Hematopoietic multipotent progenitor cell (in vitro differentiated cells): ENCODE measurements around the gene CXCL16. TPM values are rescaled to one million over a fixed set of nuclear protein-coding genes. Genes with fewer than 3 reads are reported as not detected.

Experiments
- DNase-seq, 3 donors: peaks; one replicate each; pipeline ENCODE4 v3.0.0-alpha.2; 2011 to 2015; ENCODE audit warnings: low read depth in 2 of 3, low spot score in 2 of 3
- total RNA-seq: library from RNA; depleted of rRNA; stranded (reverse); fragments of >200 nt; gene quantifications from one replicate; pipeline ENCODE4 v1.2.3, GENCODE V29; 2012

CXCL16 gene, protein sequence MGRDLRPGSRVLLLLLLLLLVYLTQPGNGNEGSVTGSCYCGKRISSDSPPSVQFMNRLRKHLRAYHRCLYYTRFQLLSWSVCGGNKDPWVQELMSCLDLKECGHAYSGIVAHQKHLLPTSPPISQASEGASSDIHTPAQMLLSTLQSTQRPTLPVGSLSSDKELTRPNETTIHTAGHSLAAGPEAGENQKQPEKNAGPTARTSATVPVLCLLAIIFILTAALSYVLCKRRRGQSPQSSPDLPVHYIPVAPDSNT
- total RNA-seq, result 0.27 TPM

DNA sequence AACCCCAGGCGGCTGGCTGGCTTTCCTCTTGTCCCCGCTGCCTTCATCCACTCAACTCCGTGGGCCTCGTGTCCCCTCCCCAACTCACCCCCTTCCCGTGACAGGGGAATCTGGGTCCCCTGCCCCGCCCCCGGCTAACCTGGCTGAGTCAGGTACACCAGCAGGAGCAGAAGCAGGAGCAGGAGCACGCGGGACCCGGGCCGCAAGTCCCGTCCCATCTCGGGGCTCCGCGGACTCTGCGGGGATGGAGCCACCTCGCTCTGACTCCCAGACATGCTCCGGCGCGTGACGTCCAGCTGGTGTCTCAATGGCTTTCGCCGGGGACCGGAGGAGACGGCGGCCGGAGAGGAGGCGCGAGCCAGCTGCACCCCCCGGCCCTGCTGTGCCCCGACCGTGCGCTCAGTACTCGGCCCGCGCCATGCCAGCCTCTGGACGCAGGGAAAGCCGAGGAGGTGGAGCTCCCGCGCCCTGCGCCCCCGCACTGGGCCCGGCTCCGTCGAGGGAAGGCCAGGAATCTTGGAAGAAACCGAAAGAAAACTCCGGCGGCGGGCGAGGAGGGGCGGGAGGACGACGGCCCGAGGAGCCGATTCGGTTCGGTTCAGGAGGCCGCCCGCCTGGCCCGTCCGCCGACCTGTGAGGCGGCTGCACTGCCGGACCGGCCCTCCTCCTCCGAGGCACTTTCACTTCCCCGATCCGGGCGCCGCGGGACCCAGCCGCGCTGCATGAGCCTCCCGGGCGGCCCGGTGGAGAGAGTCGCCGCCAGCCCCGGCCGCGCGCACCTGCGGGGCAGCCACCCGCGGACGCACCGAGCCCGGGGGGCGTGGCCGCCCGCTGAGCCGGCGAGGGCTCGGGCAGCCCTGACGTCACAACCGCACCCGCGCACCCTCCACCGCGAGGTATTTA is at the start of gene CXCL16, which contains the start of gene ZMYND15:
TSS of gene CXCL16 (minus strand) at position 807 of the 903 bp plus-strand sequence. CDS start at position 218, 589 bp downstream.
TSS of gene ZMYND15 (plus strand) at position 712 of the 903 bp plus-strand sequence. CDS start 716 bp downstream, outside the sequence.
- DNase-seq, result peak in 2 of 3 donors; percentile 36 to 37

- no peak for DNase-seq
These were observed 49.3 kb upstream of the CXCL16 start, which contains the start of gene GLTPD2 for GRCh38 chr17:4788807-4789700. GLTPD2 (plus strand) TSS chr17:4788964; CDS start chr17:4789012, 48 bp downstream.

GRCh38 chr17:4788159-4788806 is 48.6 kb upstream of the CXCL16 start:
- no peak for DNase-seq

DNA sequence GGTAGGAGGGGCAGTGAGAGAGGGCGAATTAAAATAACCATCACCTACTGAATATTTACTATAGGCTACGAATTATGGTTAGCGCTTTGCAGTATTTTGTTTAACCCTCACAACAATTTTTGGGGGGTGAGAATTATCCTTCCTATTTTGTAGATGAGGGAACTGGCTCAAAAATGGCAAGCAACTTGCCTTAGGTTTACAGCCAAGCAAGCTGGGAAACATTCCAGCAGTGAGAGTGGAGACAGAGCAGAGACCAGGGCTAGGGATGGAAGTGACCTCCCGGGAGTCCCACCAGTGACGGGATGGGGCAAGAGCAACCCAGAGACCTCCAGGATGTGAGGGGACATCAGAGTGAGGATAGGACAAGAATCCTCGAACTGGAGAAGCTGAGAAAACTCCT is 46.8 kb upstream of the CXCL16 start:
- DNase-seq, result no peak

DNA sequence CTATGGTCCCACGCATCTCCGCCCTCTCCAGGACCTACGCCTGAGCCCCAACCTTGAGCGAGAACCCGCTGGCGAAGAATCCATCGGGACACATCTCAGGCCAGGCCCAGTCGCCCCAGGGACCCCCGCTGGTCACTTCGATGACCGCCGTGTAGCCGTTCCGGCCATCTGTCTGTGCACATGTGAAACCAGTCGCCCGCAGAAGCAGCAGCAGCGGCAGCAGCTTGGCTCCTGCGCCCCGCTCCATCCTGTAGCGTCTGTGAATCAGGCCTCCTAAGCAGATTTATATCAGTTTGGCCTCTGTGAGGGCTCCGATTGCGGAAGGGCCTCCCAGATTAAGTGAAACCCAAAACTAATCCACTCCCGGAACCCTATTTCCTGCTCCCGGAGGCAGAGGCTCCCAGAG is 46.4 kb upstream of the CXCL16 start, which contains the start of gene VMO1:
TSS of gene VMO1 (minus strand) at position 259 of the 406 bp plus-strand sequence. CDS start at position 247, 12 bp downstream.
- DNase-seq, result peak in 1 of 3 donors; percentile 46

DNA sequence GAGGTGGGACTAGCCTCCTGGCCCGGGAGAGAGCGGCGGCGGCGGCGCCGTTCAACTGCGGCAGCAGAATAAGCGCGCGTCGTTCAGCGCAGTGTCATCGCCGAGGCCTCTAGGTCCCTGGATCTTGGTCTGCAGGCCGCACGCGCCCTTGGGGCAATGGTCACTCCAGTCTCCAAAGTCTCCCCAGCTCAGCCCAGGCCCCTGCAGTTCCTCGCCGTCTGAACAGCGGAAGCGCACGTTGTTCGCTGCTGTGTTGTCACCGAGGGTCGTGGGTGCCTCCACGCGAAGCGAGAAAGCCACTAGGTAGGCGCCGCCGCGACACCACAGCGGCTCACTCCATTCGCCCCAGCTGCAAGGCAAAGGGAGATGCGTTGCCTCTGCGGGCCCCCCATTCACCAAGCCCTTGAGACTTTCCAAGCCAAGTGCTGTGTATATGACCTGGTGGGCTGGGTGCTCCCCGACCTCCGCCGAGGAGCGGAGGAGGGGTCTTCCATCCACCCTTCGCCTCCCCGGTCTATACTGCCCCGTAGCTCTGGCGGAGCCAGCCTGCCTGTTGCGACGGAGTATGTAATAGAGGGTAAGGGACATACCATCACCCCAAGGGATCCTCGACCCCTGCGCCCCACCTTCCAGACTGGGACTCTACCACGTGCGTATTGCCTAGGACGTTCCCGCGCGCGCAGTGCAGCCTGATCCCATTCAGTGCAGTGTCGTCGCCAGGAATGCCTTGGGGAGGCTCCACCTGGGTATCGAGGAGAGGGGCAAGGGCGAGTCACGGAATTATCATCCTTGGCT is 45.8 kb upstream of the CXCL16 start:
- DNase-seq, result no peak

DNA sequence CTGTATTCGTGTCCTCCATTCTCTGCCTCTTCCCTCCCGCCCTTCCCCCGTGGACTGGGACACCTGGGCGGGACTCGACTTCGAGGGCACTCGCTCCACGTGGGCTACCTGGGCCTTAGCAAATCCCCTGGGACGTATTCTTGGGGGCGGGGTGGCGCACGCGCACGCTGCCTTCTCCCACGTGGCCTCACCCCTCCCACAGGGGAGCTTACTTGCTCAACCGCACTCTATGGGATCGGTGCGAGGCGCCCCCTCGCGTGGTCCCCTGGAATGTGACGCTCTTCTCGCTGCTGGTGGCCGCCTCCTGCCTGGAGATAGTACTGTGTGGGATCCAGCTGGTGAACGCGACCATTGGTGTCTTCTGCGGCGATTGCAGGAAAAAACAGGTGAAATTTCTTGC is 42.9 kb upstream of the CXCL16 start:
- DNase-seq, result no peak

DNA sequence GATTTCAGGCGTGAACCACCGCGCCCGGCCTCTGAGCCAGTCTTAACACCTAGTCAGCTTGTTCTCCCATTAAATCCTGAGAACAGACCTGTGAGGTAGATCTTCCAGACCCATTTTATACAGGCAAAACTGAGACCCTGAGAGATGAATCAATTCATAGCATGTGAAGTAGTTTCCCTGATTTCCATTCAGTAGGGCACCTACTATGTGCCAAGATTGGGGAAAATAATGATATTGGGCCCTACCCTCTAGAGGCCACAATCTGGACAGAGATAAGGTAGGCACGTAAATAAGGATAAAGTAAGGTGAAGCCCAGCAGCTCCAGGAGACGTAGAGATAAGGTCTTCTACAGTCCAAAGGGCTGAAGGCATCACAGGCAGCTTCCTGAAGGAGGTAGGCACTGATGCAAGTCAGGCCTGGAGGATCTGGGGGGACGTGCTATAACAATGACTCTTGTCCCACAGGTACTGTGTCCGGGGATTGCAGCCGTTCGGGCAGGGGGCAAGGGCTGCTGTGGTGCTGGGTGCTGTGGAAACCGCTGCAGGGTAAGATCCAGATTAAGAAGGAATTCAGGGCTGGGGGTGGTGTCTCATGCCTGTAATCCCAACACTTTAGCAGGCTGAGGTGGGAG is 40.7 kb upstream of the CXCL16 start:
- DNase-seq, result no peak

- DNase-seq, result no peak
These were observed 38.4 kb upstream of the CXCL16 start for GRCh38 chr17:4777969-4778760.

GRCh38 chr17:4772235-4772613 is 32.5 kb upstream of the CXCL16 start:
- no peak for DNase-seq

DNA sequence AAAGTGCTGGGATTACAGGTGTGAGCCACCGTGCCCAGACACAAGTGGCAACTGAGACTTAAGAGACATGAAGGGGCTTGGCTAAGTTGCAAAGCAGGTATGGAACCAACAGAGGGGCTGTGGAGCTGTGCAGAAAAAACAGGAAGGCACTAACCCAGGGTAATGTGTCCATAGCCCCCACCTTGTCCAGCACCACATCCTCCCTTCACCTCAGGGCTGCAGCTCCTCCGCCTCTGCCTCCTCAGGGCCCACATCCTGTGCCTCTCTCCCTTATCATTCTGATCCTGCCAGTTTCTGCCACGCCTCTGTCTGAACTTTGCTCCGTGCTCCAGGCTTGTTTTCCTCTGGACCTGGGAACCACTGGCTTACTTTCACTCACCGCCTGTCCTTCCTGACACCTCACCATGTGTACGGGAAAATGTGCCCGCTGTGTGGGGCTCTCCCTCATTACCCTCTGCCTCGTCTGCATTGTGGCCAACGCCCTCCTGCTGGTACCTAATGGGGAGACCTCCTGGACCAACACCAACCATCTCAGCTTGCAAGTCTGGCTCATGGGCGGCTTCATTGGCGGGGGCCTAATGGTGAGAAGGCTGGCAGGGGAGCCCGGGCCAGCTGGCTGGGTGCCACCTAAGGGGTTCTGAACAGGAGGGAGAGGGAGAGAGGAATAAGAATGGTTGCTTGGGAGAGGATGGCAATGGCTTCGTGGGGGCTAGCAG is 31.9 kb upstream of the CXCL16 start, which contains the start of gene TM4SF5:
TSS of gene TM4SF5 (plus strand) at position 368 of the 716 bp plus-strand sequence. CDS start at position 405, 37 bp downstream.
- DNase-seq, result no peak

DNA sequence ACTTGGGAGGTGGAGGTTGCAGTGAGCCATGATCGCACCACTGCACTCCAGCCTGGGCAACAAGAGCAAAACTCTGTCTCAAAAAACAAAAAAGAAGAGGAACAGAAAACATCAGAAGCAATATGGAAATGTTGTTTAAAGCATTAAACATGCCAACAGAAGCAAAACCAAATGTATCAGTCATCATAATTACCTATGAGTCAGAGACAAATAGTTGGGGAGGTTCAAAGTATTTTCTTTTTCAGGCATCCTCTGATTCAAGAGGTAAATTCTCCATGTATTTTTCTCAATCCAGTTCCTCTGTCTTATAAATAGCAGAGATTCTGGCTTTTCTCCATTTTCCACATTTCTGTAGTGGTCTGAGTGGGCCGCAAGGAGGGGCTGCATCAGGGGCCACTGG is 29.9 kb upstream of the CXCL16 start:
- DNase-seq, result no peak

DNA sequence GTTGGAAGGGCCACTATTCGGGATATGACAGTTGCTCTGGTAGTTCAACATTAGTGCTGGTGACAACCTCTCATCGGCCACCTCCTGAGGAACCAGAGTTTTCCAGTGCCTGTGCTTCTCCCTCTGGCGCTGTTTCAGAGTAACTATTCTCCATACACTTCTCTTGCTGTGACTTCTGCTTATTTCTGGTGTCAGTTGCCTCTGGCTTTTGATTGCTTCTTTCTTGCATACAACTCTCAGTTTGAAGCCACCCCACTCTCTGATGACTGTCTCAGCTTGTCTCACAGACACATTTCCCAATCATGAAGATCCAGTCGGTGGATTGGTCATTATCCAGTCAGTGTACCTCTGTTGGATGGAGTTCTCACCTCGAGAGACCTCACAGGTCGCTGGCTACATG is 28.6 kb upstream of the CXCL16 start:
- no peak for DNase-seq

DNA sequence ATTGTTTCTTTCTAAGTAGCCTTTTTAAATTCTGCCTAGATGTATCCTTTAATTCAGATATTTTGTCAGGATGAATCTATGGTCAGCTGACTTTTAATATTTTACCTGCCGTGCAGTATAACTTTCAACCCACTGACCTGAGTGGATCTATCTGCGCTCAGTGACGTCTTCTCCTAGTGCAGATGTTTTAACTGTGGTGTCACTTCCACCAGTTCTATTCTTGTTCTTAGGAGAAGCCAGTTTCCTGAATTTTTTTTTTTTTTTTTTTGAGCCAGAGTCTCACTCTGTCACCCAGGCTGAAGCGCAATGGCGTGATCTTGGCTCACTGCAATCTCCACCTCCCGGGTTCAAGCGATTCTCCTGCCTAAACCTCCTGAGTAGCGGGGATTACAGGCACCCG is 27.0 kb upstream of the CXCL16 start:
- DNase-seq, result no peak

GRCh38 chr17:4766201-4766600 is 26.5 kb upstream of the CXCL16 start:
- peak in 1 of 3 donors; percentile 70 for DNase-seq

DNA sequence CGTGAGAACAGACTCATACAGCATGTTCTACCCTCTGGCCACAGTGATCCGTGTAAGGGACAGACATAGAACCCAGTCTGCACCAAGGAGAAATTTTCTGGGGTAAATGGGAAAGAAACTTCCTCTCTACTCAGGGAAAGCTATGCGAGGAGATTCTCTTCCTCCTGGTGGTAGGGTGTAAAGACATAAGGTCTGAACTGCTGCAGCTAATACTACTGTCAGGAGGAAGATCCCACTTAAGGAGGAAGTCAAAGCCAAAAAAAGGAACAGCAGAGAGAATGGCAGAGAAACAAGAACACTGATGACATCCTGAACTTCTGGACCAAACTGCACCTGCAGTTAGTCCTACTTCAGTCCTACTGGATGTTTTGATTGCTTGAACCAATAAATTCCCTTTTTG is 24.9 kb upstream of the CXCL16 start:
- peak in 1 of 3 donors; percentile 21 for DNase-seq

DNA sequence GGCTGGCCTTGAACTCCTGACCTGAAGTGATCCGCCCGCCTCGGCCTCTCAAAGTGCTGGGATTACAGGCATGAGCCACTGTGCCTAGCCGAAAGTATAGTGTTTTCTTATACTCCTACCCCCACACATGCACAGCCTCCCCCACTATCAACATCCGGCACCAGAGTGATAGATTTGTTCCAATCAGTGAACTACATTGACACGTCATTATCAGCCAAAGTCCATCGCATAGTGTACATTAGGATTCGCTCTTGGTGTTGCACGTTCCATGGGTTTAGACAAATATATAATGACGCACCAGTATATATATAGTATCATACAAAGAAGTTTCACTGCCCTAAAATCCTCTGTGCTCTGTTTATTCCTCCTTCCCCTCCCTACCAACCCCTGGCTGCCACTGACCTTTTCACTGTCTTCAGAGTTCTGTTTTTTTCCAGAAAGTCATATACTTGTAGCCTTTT is 20.1 kb upstream of the CXCL16 start:
- DNase-seq, result no peak
